ENCODE measurements around the gene COX10.
"Not testable (repeated sequence)": the region's sequence is repeated elsewhere in the genome, so short reads cannot be mapped to it uniquely, and the experiment has no call there.

COX10 gene

DNA sequence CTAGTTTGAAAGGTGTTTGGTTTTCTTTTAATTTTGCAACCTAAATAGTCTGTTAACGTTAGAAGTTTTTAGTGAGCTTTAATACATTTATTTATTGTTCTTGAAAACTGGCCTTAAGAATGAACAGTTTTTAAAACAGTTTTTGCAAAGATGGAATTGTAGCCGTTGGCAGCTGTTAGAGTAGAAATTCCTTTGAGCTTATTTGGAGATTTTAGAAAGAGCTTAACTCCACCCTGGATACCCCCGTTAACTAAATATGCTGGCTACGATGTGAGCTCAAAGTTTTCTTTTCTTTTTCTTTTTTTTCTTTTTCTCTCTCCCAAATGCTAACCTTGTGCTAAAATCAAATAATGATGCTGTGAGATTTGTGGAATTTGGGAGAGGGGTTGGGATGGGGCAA is 75.2 kb downstream of the COX10 start:
- H3K27me3 ChIP-seq (ENCODE audit: insufficient read depth, low read length): no peaks in the 10 kb centered on the region
- H3K9me3 ChIP-seq (ENCODE audit: low read length): no peaks in the 10 kb centered on the region
- H2AFZ ChIP-seq (ENCODE audit: low read depth, low read length): no peak overlapping the region
- no peak overlapping the region for H3K4me3 ChIP-seq (ENCODE audit: low read length)
- H3K36me3 ChIP-seq (ENCODE audit: insufficient read depth, low read length): no peaks in the 10 kb centered on the region
- H3K4me1 ChIP-seq (ENCODE audit: insufficient read depth, low read length): no peaks in the 10 kb centered on the region

DNA sequence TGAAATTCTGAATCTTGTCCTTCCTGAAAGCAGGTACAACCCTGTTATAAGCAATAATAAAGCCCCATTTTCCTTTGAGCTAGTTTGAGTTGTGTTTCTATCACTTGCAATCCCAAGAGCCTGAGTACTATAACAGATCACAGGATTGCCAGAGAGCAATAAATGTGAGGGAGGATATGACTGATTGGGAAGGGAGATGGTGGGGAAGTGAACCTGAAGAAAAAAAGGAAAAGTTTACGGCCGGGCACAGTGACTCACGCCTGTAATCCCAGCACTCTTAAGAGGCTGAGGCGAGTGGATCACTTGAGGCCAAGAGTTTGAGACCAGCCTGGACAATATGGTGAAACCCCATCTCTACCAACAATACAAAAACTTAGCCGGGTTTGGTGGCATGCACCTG is 80.4 kb downstream of the COX10 start:
- Histone ChIP-seq H3K4me1 (ENCODE audit: insufficient read depth, low read length) (no peaks in the 10 kb centered on the region), H3K4me3 (ENCODE audit: low read length) (no peak overlapping the region), H3K27me3 (ENCODE audit: insufficient read depth, low read length) (no peaks in the 10 kb centered on the region), H3K9me3 (ENCODE audit: low read length) (no peaks in the 10 kb centered on the region), H2AFZ (ENCODE audit: low read depth, low read length) (no peak overlapping the region), H3K36me3 (ENCODE audit: insufficient read depth, low read length) (no peaks in the 10 kb centered on the region)

DNA sequence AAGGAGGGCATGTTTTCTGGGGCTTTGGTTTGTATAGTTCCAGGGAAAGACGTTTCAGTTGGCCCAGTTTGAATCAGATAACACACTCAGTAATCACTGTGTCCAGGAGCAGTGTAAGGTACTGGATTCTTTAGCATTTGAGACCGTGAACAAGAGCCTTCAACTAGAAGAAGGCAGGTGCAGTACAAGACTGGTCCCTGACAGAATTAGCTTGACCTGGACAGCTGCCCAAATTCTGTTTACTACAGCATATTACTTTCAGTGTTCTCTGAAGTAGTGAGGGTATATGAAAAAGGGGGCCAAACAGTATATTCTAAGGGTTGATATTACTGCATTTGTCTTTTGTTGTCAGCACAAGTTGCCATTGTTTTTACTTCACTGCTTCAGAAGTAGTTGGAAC is 81.3 kb downstream of the COX10 start:
- no peaks in the 10 kb centered on the region for H3K4me1 ChIP-seq (ENCODE audit: insufficient read depth, low read length)
- H3K4me3 ChIP-seq (ENCODE audit: low read length): no peak overlapping the region
- H2AFZ ChIP-seq (ENCODE audit: low read depth, low read length): no peak overlapping the region
- H3K36me3 ChIP-seq (ENCODE audit: insufficient read depth, low read length): no peaks in the 10 kb centered on the region
- no peaks in the 10 kb centered on the region for H3K9me3 ChIP-seq (ENCODE audit: low read length)
- H3K27me3 ChIP-seq (ENCODE audit: insufficient read depth, low read length): no peaks in the 10 kb centered on the region

DNA sequence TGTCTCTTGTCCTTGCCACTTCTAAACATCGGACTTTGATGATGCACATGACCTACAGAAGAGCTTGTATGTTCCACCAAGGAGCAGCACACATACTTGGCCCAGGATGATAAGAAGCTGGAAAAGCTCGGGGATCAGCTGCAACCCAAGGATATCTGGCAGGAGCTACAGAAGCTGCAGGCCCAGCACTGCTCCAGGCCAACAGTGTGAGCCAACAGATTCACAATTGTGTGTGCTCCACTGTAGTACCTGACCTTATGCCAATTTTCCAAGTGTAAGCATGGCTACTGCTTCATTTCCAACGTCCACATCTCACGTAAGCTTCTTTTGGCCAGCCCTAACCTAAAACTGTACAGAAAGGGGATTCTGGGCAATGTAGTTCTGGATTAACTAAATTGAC is 83.4 kb downstream of the COX10 start:
- Histone ChIP-seq H2AFZ (ENCODE audit: low read depth, low read length) (no peak overlapping the region), H3K9me3 (ENCODE audit: low read length) (no peaks in the 10 kb centered on the region), H3K27me3 (ENCODE audit: insufficient read depth, low read length) (no peaks in the 10 kb centered on the region), H3K4me1 (ENCODE audit: insufficient read depth, low read length) (no peaks in the 10 kb centered on the region), H3K4me3 (ENCODE audit: low read length) (no peak overlapping the region), H3K36me3 (ENCODE audit: insufficient read depth, low read length) (no peaks in the 10 kb centered on the region)

DNA sequence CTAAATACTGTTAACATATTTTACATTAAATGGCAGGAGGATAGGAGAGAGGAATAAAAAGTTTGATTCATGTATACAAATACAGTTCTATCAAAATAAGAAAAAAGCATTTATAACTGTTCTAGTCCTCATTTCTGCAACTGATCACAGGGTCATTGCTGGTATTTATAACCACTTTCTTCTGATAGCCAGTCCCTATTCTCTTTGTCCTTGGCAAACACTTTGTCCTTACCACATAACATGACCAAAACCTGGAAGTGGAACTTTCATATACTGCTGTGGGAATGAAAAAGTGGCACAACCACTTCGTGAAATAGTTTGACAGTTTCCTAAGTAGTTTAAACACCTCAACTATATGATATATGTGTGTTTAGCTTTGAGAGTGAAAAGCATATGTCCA is 84.1 kb downstream of the COX10 start:
- H3K27me3 ChIP-seq (ENCODE audit: insufficient read depth, low read length): no peaks in the 10 kb centered on the region
- no peaks in the 10 kb centered on the region for H3K4me1 ChIP-seq (ENCODE audit: insufficient read depth, low read length)
- H3K4me3 ChIP-seq (ENCODE audit: low read length): no peak overlapping the region
- no peaks in the 10 kb centered on the region for H3K9me3 ChIP-seq (ENCODE audit: low read length)
- no peak overlapping the region for H2AFZ ChIP-seq (ENCODE audit: low read depth, low read length)
- H3K36me3 ChIP-seq (ENCODE audit: insufficient read depth, low read length): no peaks in the 10 kb centered on the region

DNA sequence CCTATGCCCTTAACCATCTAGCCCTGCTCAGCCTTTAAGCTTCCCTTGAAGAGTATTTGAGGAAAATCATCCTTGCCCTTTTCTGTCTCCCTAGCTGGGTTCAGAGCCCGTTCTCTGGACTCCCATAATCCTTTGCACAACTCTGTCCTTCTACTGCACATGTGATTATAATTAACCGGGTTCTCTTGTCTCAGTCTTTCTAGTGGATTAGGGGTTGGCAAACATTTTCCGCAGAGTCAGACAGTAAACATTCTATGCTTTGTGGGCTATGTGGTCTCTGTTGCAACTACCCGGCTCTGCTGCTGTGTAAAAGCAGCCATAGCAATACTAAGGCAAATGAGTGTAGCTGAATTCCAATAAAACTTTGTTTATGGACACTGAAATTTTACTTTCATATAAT is 87.4 kb downstream of the COX10 start:
- Histone ChIP-seq H3K36me3 (ENCODE audit: insufficient read depth, low read length) (no peaks in the 10 kb centered on the region), H3K27me3 (ENCODE audit: insufficient read depth, low read length) (no peaks in the 10 kb centered on the region), H3K9me3 (ENCODE audit: low read length) (no peaks in the 10 kb centered on the region), H2AFZ (ENCODE audit: low read depth, low read length) (no peak overlapping the region), H3K4me1 (ENCODE audit: insufficient read depth, low read length) (no peaks in the 10 kb centered on the region), H3K4me3 (ENCODE audit: low read length) (no peak overlapping the region)

DNA sequence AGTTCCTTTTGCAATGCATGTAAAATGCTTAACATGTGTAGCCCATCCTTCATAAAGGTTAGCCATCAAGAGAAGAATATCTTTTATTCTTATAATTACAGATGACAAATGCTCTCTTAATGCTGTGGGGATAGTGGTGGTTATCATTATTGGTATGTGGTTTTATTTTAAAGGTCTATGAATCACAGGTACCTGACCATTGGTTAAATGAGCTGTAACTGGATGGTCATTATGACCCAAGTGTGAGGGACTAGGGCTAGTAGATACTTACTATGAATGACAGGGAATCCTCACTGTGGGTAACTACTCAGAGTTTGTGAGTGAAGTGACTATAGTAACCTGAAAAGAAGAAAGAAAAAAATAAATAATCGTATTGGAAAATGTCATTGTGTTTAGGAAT is 88.5 kb downstream of the COX10 start:
- H3K9me3 ChIP-seq (ENCODE audit: low read length): no peaks in the 10 kb centered on the region
- H3K36me3 ChIP-seq (ENCODE audit: insufficient read depth, low read length): no peaks in the 10 kb centered on the region
- H2AFZ ChIP-seq (ENCODE audit: low read depth, low read length): no peak overlapping the region
- H3K4me1 ChIP-seq (ENCODE audit: insufficient read depth, low read length): no peaks in the 10 kb centered on the region
- H3K4me3 ChIP-seq (ENCODE audit: low read length): no peak overlapping the region
- no peaks in the 10 kb centered on the region for H3K27me3 ChIP-seq (ENCODE audit: insufficient read depth, low read length)

DNA sequence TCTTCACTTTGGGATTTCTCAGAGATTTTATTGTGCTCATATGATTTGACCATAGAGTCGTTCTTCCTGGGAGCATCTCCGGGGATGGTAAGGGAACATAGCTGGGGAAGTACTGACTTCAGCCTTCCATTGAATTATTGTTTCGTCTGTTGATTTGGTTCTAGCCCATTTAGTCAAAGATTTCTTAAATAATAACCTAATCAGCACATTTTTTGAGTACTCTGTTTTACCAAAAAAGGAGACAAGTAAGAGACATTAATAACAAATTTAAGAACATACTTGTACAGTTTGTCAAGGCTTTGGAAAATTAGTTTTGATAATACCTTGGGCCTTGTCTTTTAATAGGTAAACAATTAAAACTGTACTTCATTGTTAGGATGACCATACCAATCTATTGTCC is 89.4 kb downstream of the COX10 start:
- Histone ChIP-seq H3K36me3 (ENCODE audit: insufficient read depth, low read length) (no peaks in the 10 kb centered on the region), H3K4me3 (ENCODE audit: low read length) (no peak overlapping the region), H3K9me3 (ENCODE audit: low read length) (no peaks in the 10 kb centered on the region), H3K27me3 (ENCODE audit: insufficient read depth, low read length) (no peaks in the 10 kb centered on the region), H3K4me1 (ENCODE audit: insufficient read depth, low read length) (no peaks in the 10 kb centered on the region), H2AFZ (ENCODE audit: low read depth, low read length) (no peak overlapping the region)

DNA sequence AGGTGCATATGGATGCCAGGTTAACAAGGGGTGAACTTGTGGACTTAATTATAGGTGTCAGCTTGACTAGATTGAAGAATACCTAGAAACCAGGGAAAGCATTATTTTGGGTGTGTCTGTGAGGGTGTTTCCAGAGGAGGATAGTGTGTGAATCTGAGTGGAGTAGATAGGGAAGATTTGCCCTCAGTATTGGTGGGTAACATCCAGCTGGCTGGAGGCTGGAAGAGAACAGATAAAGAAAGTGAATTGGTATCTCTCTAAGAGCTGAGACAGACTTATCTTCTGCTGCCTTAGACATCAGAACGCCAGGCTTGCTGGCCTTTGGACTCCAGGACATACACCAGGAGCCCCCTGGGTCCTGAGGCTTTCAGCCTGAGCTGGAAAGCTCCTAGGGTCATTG is 92.1 kb downstream of the COX10 start:
- H2AFZ ChIP-seq (ENCODE audit: low read depth, low read length): no peak overlapping the region
- H3K4me3 ChIP-seq (ENCODE audit: low read length): no peak overlapping the region
- H3K27me3 ChIP-seq (ENCODE audit: insufficient read depth, low read length): no peaks in the 10 kb centered on the region
- H3K9me3 ChIP-seq (ENCODE audit: low read length): no peaks in the 10 kb centered on the region
- no peaks in the 10 kb centered on the region for H3K36me3 ChIP-seq (ENCODE audit: insufficient read depth, low read length)
- no peaks in the 10 kb centered on the region for H3K4me1 ChIP-seq (ENCODE audit: insufficient read depth, low read length)

DNA sequence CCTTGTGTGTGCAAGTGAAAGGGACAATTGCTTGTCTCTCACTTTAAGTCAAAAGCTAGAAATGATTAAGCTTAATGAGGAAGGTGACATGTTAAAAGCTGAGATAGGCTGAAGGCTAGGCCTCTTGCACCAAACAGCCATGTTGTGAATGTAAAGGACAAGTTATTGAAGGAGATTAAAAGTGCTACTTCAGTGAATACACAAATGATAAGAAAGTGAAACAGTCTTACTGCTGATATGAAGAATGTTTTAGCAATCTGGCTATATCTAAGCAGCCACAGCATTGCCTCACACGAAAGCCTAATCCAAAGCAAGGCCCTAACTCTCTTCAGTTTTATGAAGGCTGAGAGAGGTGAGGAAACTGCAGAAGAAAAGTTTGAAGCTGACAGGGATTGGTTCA is 96.3 kb downstream of the COX10 start:
- Histone ChIP-seq H3K4me3 (ENCODE audit: low read length) (no peak overlapping the region), H3K4me1 (ENCODE audit: insufficient read depth, low read length) (no peaks in the 10 kb centered on the region), H3K36me3 (ENCODE audit: insufficient read depth, low read length) (no peaks in the 10 kb centered on the region), H3K27me3 (ENCODE audit: insufficient read depth, low read length) (no peaks in the 10 kb centered on the region), H3K9me3 (ENCODE audit: low read length) (peaks cover 16% of the 10 kb centered on the region), H2AFZ (ENCODE audit: low read depth, low read length) (no peak overlapping the region)

DNA sequence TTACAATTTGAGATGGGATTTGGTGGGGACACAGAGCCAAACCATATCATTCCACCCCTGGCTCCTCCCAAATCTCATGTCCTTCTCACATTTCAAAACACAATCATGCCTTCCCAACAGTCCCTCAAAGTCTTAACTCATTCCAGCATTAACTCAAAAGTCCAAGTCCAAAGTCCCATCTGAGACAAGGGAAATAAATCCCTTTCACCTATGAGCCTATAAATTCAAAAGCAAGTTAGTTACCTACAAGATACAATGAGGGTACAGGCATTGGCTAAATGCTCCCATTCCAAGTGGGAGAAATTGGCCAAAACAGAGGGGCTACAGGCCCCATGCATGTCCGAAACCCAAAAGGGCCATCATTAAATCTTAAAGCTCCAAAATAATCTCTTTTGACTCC is 98.5 kb downstream of the COX10 start:
- peaks cover 16% of the 10 kb centered on the region for H3K9me3 ChIP-seq (ENCODE audit: low read length)
- not testable (repeated sequence) for H3K4me1 ChIP-seq (ENCODE audit: insufficient read depth, low read length); H3K36me3 ChIP-seq (ENCODE audit: insufficient read depth, low read length); H3K4me3 ChIP-seq (ENCODE audit: low read length); H3K27me3 ChIP-seq (ENCODE audit: insufficient read depth, low read length); H2AFZ ChIP-seq (ENCODE audit: low read depth, low read length)

DNA sequence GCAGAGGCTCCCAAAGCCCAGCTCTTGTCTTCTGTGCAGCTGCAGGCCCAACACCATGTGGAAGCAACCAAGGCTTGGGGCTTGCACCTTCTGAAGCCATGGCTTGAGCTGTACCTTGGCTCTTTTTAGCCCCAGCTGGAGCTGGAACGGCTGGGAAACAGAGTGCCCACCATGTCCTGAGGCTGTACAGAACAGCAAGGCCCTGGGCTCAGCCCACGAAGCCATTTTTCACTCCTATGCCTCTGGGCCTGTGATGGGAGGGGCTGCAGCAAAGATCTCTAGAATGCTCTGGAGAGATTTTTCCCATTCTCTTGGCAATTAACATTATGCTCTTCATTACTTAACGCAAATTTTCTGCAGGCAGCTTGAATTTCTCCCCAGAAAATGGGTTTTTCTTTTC is 99.3 kb downstream of the COX10 start:
- Histone ChIP-seq H2AFZ (ENCODE audit: low read depth, low read length) (no peak overlapping the region), H3K36me3 (ENCODE audit: insufficient read depth, low read length) (no peaks in the 10 kb centered on the region), H3K4me3 (ENCODE audit: low read length) (no peak overlapping the region), H3K4me1 (ENCODE audit: insufficient read depth, low read length) (no peaks in the 10 kb centered on the region), H3K27me3 (ENCODE audit: insufficient read depth, low read length) (no peaks in the 10 kb centered on the region), H3K9me3 (ENCODE audit: low read length) (peaks cover 16% of the 10 kb centered on the region)

DNA sequence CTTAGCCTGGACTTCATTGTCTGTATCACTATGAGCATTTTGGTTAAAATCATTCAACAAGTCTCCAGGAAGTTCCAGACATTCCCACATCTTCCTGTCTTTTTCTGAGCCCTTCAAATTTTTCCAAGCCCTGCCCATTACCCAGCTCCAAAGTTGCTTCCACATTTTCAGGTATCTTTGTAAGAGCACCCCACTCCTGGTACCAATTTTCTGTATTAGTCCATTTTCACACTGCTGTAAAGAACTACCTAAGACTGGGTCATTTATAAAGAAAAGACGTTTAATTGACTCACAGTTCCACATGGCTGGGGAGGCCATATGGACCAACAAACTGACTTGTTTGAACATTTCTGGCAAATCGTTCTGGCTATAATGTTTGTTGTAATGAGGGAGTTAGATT is 100.0 kb downstream of the COX10 start:
- Histone ChIP-seq H2AFZ (ENCODE audit: low read depth, low read length) (no peak overlapping the region), H3K4me1 (ENCODE audit: insufficient read depth, low read length) (no peaks in the 10 kb centered on the region), H3K9me3 (ENCODE audit: low read length) (peaks cover 16% of the 10 kb centered on the region), H3K27me3 (ENCODE audit: insufficient read depth, low read length) (no peaks in the 10 kb centered on the region), H3K36me3 (ENCODE audit: insufficient read depth, low read length) (no peaks in the 10 kb centered on the region), H3K4me3 (ENCODE audit: low read length) (no peak overlapping the region)

DNA sequence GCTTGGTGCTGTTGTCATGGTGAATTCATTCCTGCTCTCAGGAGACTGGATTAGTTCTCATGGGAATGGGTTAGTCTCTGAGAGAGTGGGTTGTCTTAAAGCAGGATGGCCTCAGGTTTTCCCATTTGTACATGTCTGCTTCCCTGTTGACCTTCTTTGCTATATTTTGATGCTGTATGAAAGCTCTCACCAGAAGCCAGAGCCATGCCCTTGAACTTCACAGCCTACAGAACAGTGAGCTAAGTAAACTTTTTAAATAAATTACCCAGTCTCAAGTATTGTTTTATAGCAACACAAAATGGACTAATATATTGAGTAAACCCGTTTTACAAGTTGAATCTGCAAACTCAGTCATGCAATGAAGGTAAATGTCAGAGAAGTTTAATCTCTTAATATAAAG is 100.6 kb downstream of the COX10 start:
- Histone ChIP-seq H3K9me3 (ENCODE audit: low read length) (peaks cover 16% of the 10 kb centered on the region), H3K4me1 (ENCODE audit: insufficient read depth, low read length) (no peaks in the 10 kb centered on the region), H2AFZ (ENCODE audit: low read depth, low read length) (no peak overlapping the region), H3K36me3 (ENCODE audit: insufficient read depth, low read length) (no peaks in the 10 kb centered on the region), H3K27me3 (ENCODE audit: insufficient read depth, low read length) (no peaks in the 10 kb centered on the region), H3K4me3 (ENCODE audit: low read length) (no peak overlapping the region)
